Astrocyte (in vitro differentiated cells and primary cell): Measurements from ENCODE around the gene WNT3. TPM values are rescaled to one million over a fixed set of nuclear protein-coding genes. Genes with fewer than 3 reads are reported as not detected.

Source experiments
- DNase-seq: peaks from one replicate; pipeline ENCODE4 v3.0.0-alpha.2; 2010; ENCODE audit warnings: low read depth
- FAIRE-seq: peaks from 2 replicates; lab custom pipeline; 2011; peaks lifted over from hg19 to GRCh38; lab: Jason Lieb, UNC
- H2AFZ ChIP-seq: 2 replicates; pipeline ENCODE4 v1.6.0; 2012; ENCODE audit warnings: low read depth, low read length, inconsistent platforms
- H3K27ac ChIP-seq: 2 replicates; pipeline ENCODE4 v1.5.1; 2011; ENCODE audit warnings: low read depth, low read length, inconsistent platforms
- H3K27me3 ChIP-seq: 2 replicates; pipeline ENCODE4 v1.6.0; 2011; ENCODE audit warnings: low read length, inconsistent platforms; ENCODE audit not compliant: insufficient read depth
- H3K36me3 ChIP-seq: 2 replicates; pipeline ENCODE4 v1.5.1; 2011; ENCODE audit warnings: low read length, inconsistent platforms; ENCODE audit not compliant: insufficient read depth
- H3K4me1 ChIP-seq: 2 replicates; pipeline ENCODE4 v1.5.1; 2011; ENCODE audit warnings: low read length, inconsistent platforms; ENCODE audit not compliant: insufficient read depth
- H3K4me2 ChIP-seq: 2 replicates; pipeline ENCODE4 v1.6.0; 2012; ENCODE audit warnings: low read length, inconsistent platforms
- H3K4me3 ChIP-seq: 2 replicates; pipeline ENCODE4 v1.5.1; 2011; ENCODE audit warnings: low read depth, mild to moderate bottlenecking, low read length, inconsistent platforms; ENCODE audit not compliant: insufficient read depth
- H3K79me2 ChIP-seq: 2 replicates; pipeline ENCODE4 v1.6.0; 2012; ENCODE audit warnings: mild to moderate bottlenecking, low read length, inconsistent platforms; ENCODE audit not compliant: insufficient read depth
- H3K9ac ChIP-seq: 2 replicates; pipeline ENCODE4 v1.6.0; 2012; ENCODE audit warnings: mild to moderate bottlenecking, low read length, inconsistent platforms
- H3K9me3 ChIP-seq: 2 replicates; pipeline ENCODE4 v1.5.1; 2012; ENCODE audit warnings: low read depth, mild to moderate bottlenecking, low read length, inconsistent platforms; ENCODE audit not compliant: insufficient read depth
- H4K20me1 ChIP-seq: 2 replicates; pipeline ENCODE4 v1.6.0; 2012; ENCODE audit warnings: low read length, inconsistent platforms; ENCODE audit not compliant: insufficient read depth
- H3K27ac Mint-ChIP-seq: one replicate; pipeline ENCODE4 v1.8.0; 2021; ENCODE audit warnings: mild to moderate bottlenecking, mixed read lengths; ENCODE audit not compliant: unreplicated experiment
- H3K27me3 Mint-ChIP-seq: one replicate; pipeline ENCODE4 v1.8.0; 2021; ENCODE audit warnings: low read depth, mixed read lengths; ENCODE audit not compliant: unreplicated experiment
- H3K36me3 Mint-ChIP-seq: one replicate; pipeline ENCODE4 v1.8.0; 2021; ENCODE audit warnings: low read depth, mixed read lengths; ENCODE audit not compliant: unreplicated experiment
- H3K4me1 Mint-ChIP-seq: one replicate; pipeline ENCODE4 v1.8.0; 2021; ENCODE audit warnings: low read depth, mixed read lengths; ENCODE audit not compliant: unreplicated experiment
- H3K4me3 Mint-ChIP-seq: one replicate; pipeline ENCODE4 v1.8.0; 2021; ENCODE audit warnings: mild to moderate bottlenecking, moderate library complexity, mixed read lengths; ENCODE audit not compliant: unreplicated experiment
- H3K9me3 Mint-ChIP-seq: one replicate; pipeline ENCODE4 v1.8.0; 2021; ENCODE audit warnings: mild to moderate bottlenecking, mixed read lengths; ENCODE audit not compliant: unreplicated experiment
- CTCF ChIP-seq: IDR thresholded peaks from 2 replicates; pipeline ENCODE4 v1.5.1; 2011; ENCODE audit warnings: low read depth, mild to moderate bottlenecking, inconsistent platforms, low read length, moderate library complexity; ENCODE audit not compliant: insufficient read depth
- EZH2 ChIP-seq: IDR thresholded peaks from 2 replicates; pipeline ENCODE4 v1.6.1; 2012; ENCODE audit warnings: mild to moderate bottlenecking, low read length, inconsistent platforms; ENCODE audit not compliant: insufficient read depth
- total RNA-seq: library from RNA; stranded (reverse); gene quantifications from 2 replicates; pipeline ENCODE4 v1.2.1, GENCODE V29; 2021

WNT3 gene
- total RNA-seq, 1 donor from 2014 or later, result 2.4 TPM

GRCh38 chr17:46805771-46806170, 12.7 kb downstream of the WNT3 start:
- Mint-ChIP-seq H3K36me3 (no peaks in the 10 kb centered on the region), H3K27me3 (peaks cover 39% of the 10 kb centered on the region), H3K9me3 (peaks cover 3% of the 10 kb centered on the region), H3K4me3 (no peak overlapping the region), H3K27ac (no peak overlapping the region), H3K4me1 (no peaks in the 10 kb centered on the region)
- no peak overlapping the region for H2AFZ ChIP-seq
- H3K79me2 ChIP-seq, result no peaks in the 10 kb centered on the region
- H3K9me3 ChIP-seq, result no peaks in the 10 kb centered on the region
- no peak overlapping the region for H3K9ac ChIP-seq
- no peaks in the 10 kb centered on the region for H3K4me1 ChIP-seq
- H3K27ac ChIP-seq, result no peak overlapping the region
- FAIRE-seq (no peak), DNase-seq (no peak)
- H4K20me1 ChIP-seq, result no peaks in the 10 kb centered on the region
- H3K4me2 ChIP-seq, result no peak overlapping the region
- H3K4me3 ChIP-seq, result no peak overlapping the region
- TF ChIP-seq EZH2 (no peak), CTCF (no peak)
- no peaks in the 10 kb centered on the region for H3K36me3 ChIP-seq
- H3K27me3 ChIP-seq, result peaks cover 2% of the 10 kb centered on the region

- H3K27ac ChIP-seq, result no peak overlapping the region
- H4K20me1 ChIP-seq, result no peaks in the 10 kb centered on the region
- no peak for DNase-seq
- H3K4me1 Mint-ChIP-seq, result no peaks in the 10 kb centered on the region
- no peak overlapping the region for H3K27ac Mint-ChIP-seq
- H3K9me3 ChIP-seq, result no peaks in the 10 kb centered on the region
- H3K36me3 ChIP-seq, result no peaks in the 10 kb centered on the region
- H3K36me3 Mint-ChIP-seq, result no peaks in the 10 kb centered on the region
- H3K4me3 Mint-ChIP-seq, result no peak overlapping the region
- H3K9me3 Mint-ChIP-seq, result peaks cover 3% of the 10 kb centered on the region
- H3K27me3 ChIP-seq, result peaks cover 2% of the 10 kb centered on the region
- H3K9ac ChIP-seq, result no peak overlapping the region
- no peak for TF ChIP-seq EZH2
- no peak for TF ChIP-seq CTCF
- no peaks in the 10 kb centered on the region for H3K79me2 ChIP-seq
- no peaks in the 10 kb centered on the region for H3K4me1 ChIP-seq
- H3K27me3 Mint-ChIP-seq, result peaks cover 39% of the 10 kb centered on the region
- H2AFZ ChIP-seq, result no peak overlapping the region
- H3K4me3 ChIP-seq, result no peak overlapping the region
- FAIRE-seq, result no peak
- no peak overlapping the region for H3K4me2 ChIP-seq
Observed at GRCh38 chr17:46803544-46803943, 14.9 kb downstream of the WNT3 start.

DNA sequence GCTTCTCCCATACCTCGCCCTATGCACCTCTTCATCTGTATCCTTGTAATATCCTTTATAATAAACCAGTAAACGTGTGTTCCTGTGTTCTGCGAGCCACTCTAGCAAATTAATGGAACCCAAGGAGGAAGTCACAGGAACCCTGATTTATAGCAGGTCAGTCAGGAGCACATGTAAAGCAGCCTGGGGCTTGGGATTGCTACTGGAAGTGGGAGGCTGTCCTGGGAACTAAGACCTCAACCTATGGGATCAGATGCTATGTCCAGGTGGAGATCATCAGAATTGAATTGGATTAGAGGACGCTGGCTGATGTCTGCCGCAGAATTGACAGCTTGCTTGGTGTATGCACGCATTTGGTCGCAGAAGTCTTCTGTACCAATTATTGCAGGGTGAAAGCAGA, 15.7 kb downstream of the WNT3 start:
- peaks cover 31% of the 10 kb centered on the region for H3K27me3 Mint-ChIP-seq
- Histone ChIP-seq H3K9me3 (no peaks in the 10 kb centered on the region), H3K4me1 (no peaks in the 10 kb centered on the region), H4K20me1 (no peaks in the 10 kb centered on the region), H3K27me3 (peaks cover 2% of the 10 kb centered on the region), H2AFZ (no peak overlapping the region), H3K36me3 (no peaks in the 10 kb centered on the region), H3K9ac (no peak overlapping the region), H3K27ac (no peak overlapping the region), H3K4me2 (no peak overlapping the region), H3K4me3 (no peak overlapping the region), H3K79me2 (no peaks in the 10 kb centered on the region)
- no peaks in the 10 kb centered on the region for H3K36me3 Mint-ChIP-seq
- no peaks in the 10 kb centered on the region for H3K4me1 Mint-ChIP-seq
- TF ChIP-seq EZH2 (no peak), CTCF (no peak)
- no peak overlapping the region for H3K27ac Mint-ChIP-seq
- H3K4me3 Mint-ChIP-seq, result no peak overlapping the region
- FAIRE-seq, result no peak
- peaks cover 3% of the 10 kb centered on the region for H3K9me3 Mint-ChIP-seq
- DNase-seq, result no peak
